ENCODE results near the gene IMP3. TPM values are rescaled to one million over a fixed set of nuclear protein-coding genes. Genes with fewer than 3 reads are reported as not detected.

IMP3 gene
- total and polyA plus RNA-seq, 2 donors (not counting 3 experiments of a cell fraction or from before 2014, with no cell fraction given): 41.3 to 64.0 TPM

GRCh38 chr15:75653347-75653913 lies 13.4 kb upstream of the IMP3 start:
- Histone ChIP-seq H2AFZ (ENCODE audit: low read depth, low read length) (no peak overlapping the region), H3K9ac (replicated peaks; ENCODE audit: extremely low read depth, insufficient read depth, low read length) (no peak overlapping the region), H3K27ac (ENCODE audit: insufficient read depth, low read depth, low read length) (no peak overlapping the region), H3K9me3 (replicated peaks; ENCODE audit: control insufficient read depth, insufficient read depth, low read length) (no peaks in the 10 kb centered on the region), H4K20me1 (replicated peaks; ENCODE audit: control insufficient read depth, extremely low read depth, insufficient read depth, low read length) (no peaks in the 10 kb centered on the region), H3K4me1 (ENCODE audit: control insufficient read depth, extremely low read depth, insufficient read depth, low read length) (peaks cover 21% of the 10 kb centered on the region), H3K4me2 (ENCODE audit: insufficient read depth, low read length) (no peak overlapping the region), H3K4me3 (replicated peaks in 1 of 3; ENCODE audit: insufficient read depth in 1 of 3, low read depth in 1 of 3, low read length in 3 of 3) (no peak overlapping the region), H3K79me2 (ENCODE audit: control insufficient read depth, insufficient read depth, low read length) (peaks cover 3% of the 10 kb centered on the region), H3K36me3 (ENCODE audit: control insufficient read depth in 2 of 2, extremely low read depth in 1 of 2, insufficient read depth in 2 of 2, low read length in 2 of 2) (peaks cover 0 to 8% of the 10 kb centered on the region in 2 experiments), H3K9me1 (replicated peaks; ENCODE audit: control insufficient read depth, extremely low read depth, insufficient read depth, low read length) (no peaks in the 10 kb centered on the region), H3K27me3 (ENCODE audit: control insufficient read depth in 2 of 2, insufficient read depth in 2 of 2, low read length in 2 of 2) (no peaks in the 10 kb centered on the region)
- intact Hi-C loops (cut with micrococcal nuclease): no loop called here
- BruUV-seq (replicated peaks): no TSS peak
- no peak for TF ChIP-seq POLR2AphosphoS5 (IDR thresholded peaks at IDR 0.05; ENCODE audit: insufficient read depth, low read depth, low read length)
- TF ChIP-seq GATA2 (IDR thresholded peaks at IDR 0.05; ENCODE audit: insufficient read depth, insufficient read length, low read depth, low read length): no peak
- no peak for TF ChIP-seq POLR2A (IDR thresholded peaks at IDR 0.05; ENCODE audit: low read depth, low read length)
- TF ChIP-seq CTCF (IDR thresholded peaks at IDR 0.05; ENCODE audit: extremely low read depth in 1 of 2, insufficient read depth in 1 of 2, low read depth in 1 of 2, low read length in 2 of 2): no peak
- no peak for TF ChIP-seq JUN (IDR thresholded peaks at IDR 0.05; ENCODE audit: borderline replicate concordance, insufficient read depth, insufficient read length, low read depth)
- TF ChIP-seq EZH2 (IDR thresholded peaks at IDR 0.05; ENCODE audit: borderline replicate concordance, low read depth, low read length, severe bottlenecking): no peak
- no peak for TF ChIP-seq MAX (IDR thresholded peaks at IDR 0.05; ENCODE audit: insufficient read depth, insufficient read length)
- TF ChIP-seq FOS (IDR thresholded peaks at IDR 0.05; ENCODE audit: borderline replicate concordance, insufficient read depth, low read length): no peak
- no peak for TF ChIP-seq MYC (IDR thresholded peaks at IDR 0.05; ENCODE audit: low read depth, low read length)
- dilution Hi-C loops (cut with MboI; ENCODE audit: extremely low pct_ligation_motif_present, low sequenced_read_pairs): no loop called here
- FAIRE-seq (no peak), DNase-seq (ENCODE audit: low read depth, low spot score) (no peak)
- ChIA-PET POLR2A (no interaction called here), CTCF (interaction anchor here (0.7 to 0.9 kb wide), 2 partner anchors 19 to 285 kb away, joined by 3 read pairs; no protein-coding TSS in a partner anchor)

Data from endothelial cell of umbilical vein (primary cell).